ENCODE results near the gene MTHFD2. TPM values are rescaled to one million over a fixed set of nuclear protein-coding genes. Genes with fewer than 3 reads are reported as not detected.

MTHFD2 gene
- total and polyA plus RNA-seq, 2 donors (not counting 3 experiments of a cell fraction or from before 2014, with no cell fraction given), result 25.6 to 83.2 TPM

- BruUV-seq (replicated peaks), result no TSS peak
- H3K4me2 ChIP-seq (ENCODE audit: insufficient read depth, low read length), result no peak overlapping the region
- H3K36me3 ChIP-seq (ENCODE audit: control insufficient read depth in 2 of 2, extremely low read depth in 1 of 2, insufficient read depth in 2 of 2, low read length in 2 of 2), result no peaks in the 10 kb centered on the region
- no peak overlapping the region for H3K4me3 ChIP-seq (replicated peaks in 1 of 3; ENCODE audit: insufficient read depth in 1 of 3, low read depth in 1 of 3, low read length in 3 of 3)
- ChIA-PET POLR2A (no interaction called here), CTCF (interaction anchor here (1.3 to 3.1 kb wide), 2 partner anchors 10 to 75 kb away, joined by 4 to 15 read pairs; no protein-coding TSS in a partner anchor)
- H3K27me3 ChIP-seq (ENCODE audit: control insufficient read depth in 2 of 2, insufficient read depth in 2 of 2, low read length in 2 of 2), result peaks cover 0 to 1% of the 10 kb centered on the region in 2 experiments
- FAIRE-seq (no peak), DNase-seq (ENCODE audit: low read depth, low spot score) (no peak)
- no peak overlapping the region for H3K27ac ChIP-seq (ENCODE audit: insufficient read depth, low read depth, low read length)
- no peaks in the 10 kb centered on the region for H3K9me1 ChIP-seq (replicated peaks; ENCODE audit: control insufficient read depth, extremely low read depth, insufficient read depth, low read length)
- no peaks in the 10 kb centered on the region for H3K9me3 ChIP-seq (replicated peaks; ENCODE audit: control insufficient read depth, insufficient read depth, low read length)
- intact Hi-C loops (cut with micrococcal nuclease) (loop anchor here (10.0 kb wide), 1 partner anchor 435 kb away; the partner anchor contains the start of gene STAMBP), dilution Hi-C loops (cut with MboI; ENCODE audit: extremely low pct_ligation_motif_present, low sequenced_read_pairs) (no loop called here)
- no peak for TF ChIP-seq JUN (IDR thresholded peaks at IDR 0.05; ENCODE audit: borderline replicate concordance, insufficient read depth, insufficient read length, low read depth)
- no peak for TF ChIP-seq POLR2A (IDR thresholded peaks at IDR 0.05; ENCODE audit: low read depth, low read length)
- no peak for TF ChIP-seq EZH2 (IDR thresholded peaks at IDR 0.05; ENCODE audit: borderline replicate concordance, low read depth, low read length, severe bottlenecking)
- no peak for TF ChIP-seq FOS (IDR thresholded peaks at IDR 0.05; ENCODE audit: borderline replicate concordance, insufficient read depth, low read length)
- no peak for TF ChIP-seq MYC (IDR thresholded peaks at IDR 0.05; ENCODE audit: low read depth, low read length)
- TF ChIP-seq POLR2AphosphoS5 (IDR thresholded peaks at IDR 0.05; ENCODE audit: insufficient read depth, low read depth, low read length), result no peak
- no peak for TF ChIP-seq CTCF (IDR thresholded peaks at IDR 0.05; ENCODE audit: extremely low read depth in 1 of 2, insufficient read depth in 1 of 2, low read depth in 1 of 2, low read length in 2 of 2)
- no peak for TF ChIP-seq GATA2 (IDR thresholded peaks at IDR 0.05; ENCODE audit: insufficient read depth, insufficient read length, low read depth, low read length)
- no peak for TF ChIP-seq MAX (IDR thresholded peaks at IDR 0.05; ENCODE audit: insufficient read depth, insufficient read length)
- no peaks in the 10 kb centered on the region for H3K79me2 ChIP-seq (ENCODE audit: control insufficient read depth, insufficient read depth, low read length)
- H3K9ac ChIP-seq (replicated peaks; ENCODE audit: extremely low read depth, insufficient read depth, low read length), result no peak overlapping the region
- H2AFZ ChIP-seq (ENCODE audit: low read depth, low read length), result no peak overlapping the region
- no peaks in the 10 kb centered on the region for H3K4me1 ChIP-seq (ENCODE audit: control insufficient read depth, extremely low read depth, insufficient read depth, low read length)
- H4K20me1 ChIP-seq (replicated peaks; ENCODE audit: control insufficient read depth, extremely low read depth, insufficient read depth, low read length), result no peaks in the 10 kb centered on the region
These were observed 61.3 kb downstream of the MTHFD2 start for GRCh38 chr2:74259733-74260132.

Data from endothelial cell of umbilical vein (primary cell).